MV-4-11 (cell line): ENCODE measurements around the gene SLC4A1.

Source experiments
- DNase-seq: peaks from one replicate; lab custom pipeline; 2025; lab: John Stamatoyannopoulos, UW

The SLC4A1 gene

DNA sequence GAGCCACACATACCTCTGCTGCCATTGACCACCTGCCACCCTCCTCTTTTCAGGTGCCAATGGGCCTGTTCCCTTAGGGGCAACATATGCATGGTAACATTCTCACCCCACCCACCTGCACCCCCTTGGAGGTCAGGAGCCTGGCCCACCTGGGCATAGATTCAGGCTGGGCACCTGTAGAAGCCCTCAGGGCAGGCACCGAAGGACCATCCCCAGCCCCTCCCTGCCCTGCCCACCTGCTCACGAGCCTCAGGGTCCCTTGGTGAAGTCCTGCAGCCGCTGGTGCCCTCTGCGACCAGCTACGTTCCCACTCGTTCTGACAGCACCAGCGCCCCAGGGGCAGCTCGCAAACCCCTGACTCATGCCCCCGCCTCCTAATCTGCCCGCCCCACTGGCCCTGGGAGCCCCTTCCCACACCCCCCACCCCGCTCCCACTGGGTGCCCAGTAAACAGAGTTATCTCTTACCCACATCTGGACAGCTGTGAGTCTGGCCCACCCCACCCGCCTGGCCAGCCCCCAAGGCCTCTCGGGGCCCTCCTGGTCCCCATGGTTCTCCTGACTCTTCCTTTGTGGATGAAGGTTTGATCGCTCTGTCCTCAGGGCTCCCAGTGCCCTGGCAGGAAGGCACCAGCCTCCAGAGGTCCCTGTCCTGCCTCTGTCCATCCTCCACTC is at the start of gene SLC4A1:
Gene SLC4A1 (minus strand): TSS at position 318 of the 673 bp plus-strand sequence. CDS start 5,269 bp downstream, outside the sequence.
- DNase-seq, result no peak

DNA sequence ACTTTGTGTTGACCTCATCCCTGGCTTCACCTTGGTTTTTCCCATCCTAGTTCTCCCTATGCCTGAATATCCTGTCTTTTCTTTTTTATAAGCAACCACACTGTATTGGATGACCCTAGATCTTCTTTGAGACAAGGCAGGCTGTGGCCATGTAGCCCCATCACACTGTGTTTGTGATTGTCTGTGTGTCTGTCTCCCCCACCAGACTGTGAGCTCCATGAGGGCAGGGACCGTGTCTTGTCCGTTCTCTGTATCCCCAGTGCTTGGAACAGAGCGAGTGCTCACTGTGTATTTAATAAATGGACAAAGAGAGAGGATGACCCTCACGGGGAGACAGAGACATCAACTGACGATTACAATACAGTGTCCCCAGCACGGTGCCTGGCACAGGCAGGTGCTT is 49.6 kb upstream of the SLC4A1 start:
- DNase-seq, result no peak

DNA sequence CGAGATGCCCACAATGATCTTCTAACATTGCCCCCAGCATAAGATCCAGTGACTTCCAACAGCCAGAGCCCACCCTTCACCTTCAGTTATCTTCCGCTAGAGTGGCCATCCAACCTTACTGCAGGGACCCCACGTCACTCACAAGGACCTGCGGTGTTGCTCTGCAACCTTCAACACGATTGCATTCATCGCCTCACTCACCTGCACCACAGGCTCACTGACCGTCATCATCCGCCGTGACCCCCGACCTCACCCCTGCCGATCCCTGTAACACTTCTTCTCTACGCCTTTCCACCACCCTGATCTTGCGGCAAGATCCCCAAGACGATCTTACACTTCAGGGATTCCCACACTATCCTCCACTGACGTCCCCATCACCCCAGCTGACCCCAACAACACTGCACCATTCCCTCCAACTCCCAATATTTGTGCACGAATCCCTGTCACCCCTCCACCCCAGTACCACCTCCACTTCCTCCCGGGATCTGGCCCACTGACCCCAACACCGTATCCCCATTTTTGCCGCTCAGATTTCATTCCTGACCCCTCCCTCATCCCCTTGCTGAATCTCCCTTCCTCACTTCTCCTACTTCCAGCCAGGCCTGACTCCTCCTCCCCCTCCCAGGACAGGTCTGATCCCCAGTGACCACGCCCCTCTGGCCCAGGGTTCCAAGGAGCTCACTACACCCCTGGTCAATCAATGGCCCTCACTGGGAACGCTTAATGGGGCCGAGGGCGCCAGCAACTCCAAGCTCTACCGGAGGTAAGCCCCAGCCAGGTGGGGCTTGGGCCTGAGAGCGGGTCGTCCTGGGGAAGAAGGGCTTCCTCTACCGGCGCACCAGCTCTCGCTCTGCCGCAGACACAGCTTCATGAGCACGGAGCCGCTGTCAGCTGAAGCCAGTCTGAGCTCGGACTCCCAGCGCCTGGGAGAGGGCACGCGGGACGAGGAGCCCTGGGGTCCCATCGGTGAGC is 48.1 kb upstream of the SLC4A1 start:
- no peak for DNase-seq

DNA sequence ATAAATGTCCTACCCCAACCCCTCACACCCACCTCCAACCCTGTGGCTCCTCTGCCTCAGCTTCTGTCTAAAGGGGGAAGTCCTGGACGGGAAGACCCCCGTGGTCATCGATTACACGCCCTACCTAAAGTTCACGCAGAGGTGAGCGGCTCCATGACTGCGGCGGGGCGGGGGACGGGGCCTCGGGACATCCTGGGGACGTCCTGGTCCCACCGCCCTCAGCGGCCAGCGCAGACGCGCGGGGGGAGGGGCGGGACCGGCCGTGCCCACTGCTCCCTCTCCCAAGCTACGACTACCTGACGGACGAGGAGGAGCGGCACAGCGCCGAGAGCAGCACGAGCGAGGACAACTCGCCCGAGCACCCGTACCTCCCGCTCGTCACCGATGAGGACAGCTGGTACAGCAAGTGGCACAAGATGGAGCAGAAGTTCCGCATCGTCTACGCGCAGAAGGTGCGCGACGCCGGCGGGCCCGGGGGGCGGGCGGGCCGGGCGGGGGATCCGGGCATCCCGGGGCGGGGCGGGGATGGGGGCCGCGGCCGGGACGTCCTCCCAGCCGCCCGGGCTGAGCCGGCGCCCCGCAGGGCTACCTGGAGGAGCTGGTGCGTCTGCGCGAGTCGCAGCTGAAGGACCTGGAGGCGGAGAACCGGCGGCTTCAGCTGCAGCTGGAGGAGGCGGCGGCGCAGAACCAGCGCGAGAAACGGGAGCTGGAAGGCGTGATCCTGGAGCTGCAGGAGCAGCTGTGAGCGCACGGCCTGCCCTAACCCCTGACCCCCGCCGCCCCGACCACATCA is 47.1 kb upstream of the SLC4A1 start:
- DNase-seq, result no peak

DNA sequence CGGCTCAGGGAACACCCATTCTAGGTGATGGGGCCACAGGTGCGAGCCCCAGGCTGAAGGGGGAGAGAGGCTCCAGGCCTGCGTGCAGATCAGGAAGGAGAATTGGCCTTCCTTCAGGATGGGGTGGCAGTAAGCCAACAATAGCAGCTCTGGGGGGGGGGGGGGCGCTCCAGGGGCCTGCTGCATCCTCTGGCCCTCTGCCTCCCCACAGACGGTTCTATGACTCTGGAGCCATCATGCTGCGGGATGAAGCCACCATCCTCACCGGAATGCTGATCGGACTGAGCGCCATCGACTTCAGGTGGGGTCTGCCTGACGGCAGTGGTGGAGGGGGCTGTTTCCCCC is 46.6 kb upstream of the SLC4A1 start:
- DNase-seq, result no peak

DNA sequence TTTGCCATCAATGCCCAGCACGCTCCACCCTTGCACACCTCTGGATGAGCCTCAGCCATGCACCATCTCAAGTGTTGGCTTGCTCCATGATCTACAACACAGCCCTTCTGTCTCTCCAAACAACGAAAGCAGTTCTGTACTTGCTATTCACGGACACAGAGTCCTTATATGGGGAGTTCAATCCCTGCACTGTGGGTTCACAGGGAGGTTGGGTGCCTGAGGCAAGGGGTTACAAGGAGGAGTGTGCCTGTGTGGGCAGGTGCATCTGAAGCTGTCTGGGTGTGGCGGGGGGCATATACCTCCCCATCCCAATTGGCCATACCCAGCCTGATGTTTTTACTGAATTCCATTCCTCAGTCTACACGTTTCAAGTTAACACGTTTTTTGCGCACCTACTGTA is 46.1 kb upstream of the SLC4A1 start:
- DNase-seq, result no peak

DNA sequence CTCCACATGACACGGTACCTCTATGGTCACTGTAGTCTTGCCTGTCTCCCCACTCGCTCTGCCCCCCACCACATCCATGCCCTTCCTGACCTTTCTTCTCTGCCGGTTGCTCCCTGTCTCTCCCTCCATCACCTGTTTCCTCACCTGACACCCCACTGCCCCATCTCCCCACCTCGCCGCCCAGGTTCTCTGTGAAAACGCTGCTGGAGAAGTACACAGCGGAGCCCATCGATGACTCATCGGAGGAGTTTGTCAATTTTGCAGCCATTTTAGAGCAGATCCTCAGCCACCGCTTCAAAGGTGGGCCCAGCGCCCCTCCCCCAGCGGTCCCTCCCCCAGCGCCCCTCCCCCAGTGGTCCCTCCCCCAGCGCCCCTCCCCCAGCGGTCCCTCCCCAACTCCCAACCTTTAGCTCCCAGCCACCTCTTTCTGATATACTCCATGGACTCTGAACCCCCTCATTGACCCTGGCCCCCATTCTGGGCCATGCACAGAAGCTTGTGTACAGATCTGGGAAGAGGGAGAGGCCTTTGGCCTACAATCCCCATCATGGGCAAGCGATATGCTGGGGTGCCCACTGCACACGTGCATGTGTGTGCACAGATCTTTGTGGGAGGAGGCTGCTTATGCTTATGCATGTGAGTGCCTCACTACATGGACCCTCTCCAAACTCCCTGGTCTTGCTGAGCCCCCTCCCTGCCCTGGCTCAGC is 44.6 kb upstream of the SLC4A1 start:
- no peak for DNase-seq

DNA sequence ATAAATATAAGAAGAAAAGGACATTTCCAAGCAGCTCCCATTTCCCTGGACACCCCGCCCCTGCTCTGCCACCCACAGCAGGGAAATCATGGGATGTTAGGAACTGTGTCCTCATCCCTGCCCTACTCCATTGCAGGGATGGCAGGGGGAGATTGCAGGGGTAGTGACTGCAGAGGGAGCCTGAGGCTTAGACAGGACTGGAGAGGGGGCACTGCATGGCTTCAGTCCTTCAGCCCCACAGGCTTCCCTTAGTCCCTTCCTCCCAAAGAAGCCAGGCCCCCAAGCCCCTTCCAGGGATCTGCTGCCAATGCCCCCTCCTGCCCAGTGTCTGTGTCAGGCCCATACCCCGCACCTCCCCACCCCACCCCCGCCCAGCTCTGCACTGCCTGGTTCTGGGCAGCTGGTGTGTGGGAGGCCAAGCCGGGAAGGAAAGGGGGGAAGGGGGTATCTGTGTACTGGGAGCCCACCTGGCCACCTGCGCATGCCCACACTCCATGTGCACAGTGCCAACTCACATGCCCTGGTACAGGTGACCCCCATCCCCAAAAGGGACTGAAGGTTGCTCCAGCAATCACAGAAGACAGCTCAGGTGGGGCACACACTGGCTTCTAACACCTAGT is 43.7 kb upstream of the SLC4A1 start:
- DNase-seq, result no peak

DNA sequence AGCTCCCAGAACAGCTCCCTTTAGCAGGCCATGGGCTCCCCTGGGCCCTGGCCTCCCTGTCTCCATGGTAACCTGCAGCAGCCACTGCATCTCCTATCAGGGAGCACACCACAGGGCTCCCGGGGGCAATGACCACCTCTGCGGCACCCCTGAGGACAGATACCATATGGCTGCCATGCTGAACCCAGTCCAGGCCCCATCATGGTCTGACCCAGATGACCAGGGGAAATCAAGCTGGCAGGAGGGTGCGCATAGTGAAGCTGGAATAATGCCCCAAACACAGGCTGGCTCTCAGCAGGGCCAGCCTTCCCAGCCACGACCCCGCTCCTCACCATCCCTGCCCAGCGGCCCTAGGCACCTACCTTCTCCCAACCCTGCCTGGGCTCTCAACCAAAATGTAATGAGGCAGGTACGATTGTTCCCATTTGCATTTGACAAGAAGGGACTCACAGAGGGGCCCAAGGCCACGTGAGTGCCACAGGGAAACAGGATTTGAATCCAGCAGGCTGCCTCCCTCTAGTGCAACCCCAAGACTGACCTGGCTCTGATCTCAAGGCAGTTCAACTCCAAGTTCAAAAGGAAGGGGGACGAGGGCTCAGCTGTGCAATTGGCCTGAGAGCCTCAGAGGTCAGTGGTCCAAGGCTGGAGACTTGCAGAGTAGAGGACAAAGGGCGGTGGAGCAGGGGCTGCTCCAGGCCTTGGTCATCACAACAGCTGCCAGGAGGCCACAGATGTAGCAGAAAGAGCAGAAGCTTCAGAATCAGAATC is 42.9 kb upstream of the SLC4A1 start:
- DNase-seq, result no peak

DNA sequence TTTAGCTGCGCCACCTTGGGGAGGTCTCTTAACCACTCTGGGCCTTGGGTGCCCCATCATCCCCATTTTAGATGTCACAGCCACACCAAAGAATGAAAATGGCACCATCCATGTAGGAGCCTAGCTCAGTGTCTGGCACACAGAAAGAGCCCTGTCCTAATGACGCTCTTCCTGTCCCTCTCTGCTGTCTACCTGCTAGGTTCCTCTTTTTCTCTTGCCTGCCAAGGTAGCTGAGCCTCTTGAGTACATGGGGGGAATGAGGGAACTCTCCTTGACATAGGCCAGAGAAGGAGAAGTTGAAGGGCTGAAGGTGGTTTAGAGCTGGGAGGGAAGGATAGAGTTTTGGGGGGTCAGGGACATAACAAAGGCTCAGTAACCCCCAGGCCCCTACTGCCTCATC is 42.3 kb upstream of the SLC4A1 start:
- DNase-seq, result no peak

DNA sequence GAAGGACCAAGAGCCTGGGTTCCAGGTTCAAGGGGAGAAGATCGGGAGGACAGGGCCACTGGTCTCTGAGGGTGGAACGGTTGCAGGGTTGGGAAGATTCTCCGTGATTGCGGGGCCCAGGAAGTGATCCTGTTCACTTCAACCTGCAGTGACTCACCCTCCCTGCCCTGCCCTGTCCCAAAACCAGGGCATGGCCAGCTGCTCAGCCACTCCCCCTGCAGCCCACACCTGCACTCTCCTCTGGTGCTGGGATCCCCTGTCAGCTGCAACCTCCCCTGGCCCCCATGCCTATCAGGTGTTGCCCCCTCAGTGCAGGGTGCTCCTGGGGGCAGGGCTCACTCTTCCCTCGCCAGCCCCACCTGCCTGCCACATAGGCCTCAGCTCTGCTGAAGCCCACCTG is 41.5 kb upstream of the SLC4A1 start:
- DNase-seq, result no peak

DNA sequence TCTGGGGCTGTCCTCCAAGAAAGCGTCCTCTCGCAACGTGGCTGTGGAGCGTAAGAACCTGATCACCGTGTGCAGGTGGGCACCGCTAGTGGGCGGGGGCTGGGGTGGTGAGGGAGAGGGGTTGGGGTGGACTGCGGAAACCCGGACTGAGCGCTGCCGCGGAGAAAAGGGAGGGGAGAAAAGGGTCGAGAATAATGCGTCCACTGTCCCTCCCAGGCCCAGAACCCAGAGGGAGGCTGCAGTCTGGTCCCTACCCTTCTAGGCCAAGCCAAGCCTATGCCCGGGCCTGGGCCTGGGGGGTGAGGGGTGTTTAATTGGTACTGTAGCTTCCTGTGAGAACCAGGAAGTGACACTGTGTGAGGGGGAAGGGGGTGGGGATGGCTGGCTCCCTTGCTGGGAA is 40.9 kb upstream of the SLC4A1 start:
- no peak for DNase-seq

DNA sequence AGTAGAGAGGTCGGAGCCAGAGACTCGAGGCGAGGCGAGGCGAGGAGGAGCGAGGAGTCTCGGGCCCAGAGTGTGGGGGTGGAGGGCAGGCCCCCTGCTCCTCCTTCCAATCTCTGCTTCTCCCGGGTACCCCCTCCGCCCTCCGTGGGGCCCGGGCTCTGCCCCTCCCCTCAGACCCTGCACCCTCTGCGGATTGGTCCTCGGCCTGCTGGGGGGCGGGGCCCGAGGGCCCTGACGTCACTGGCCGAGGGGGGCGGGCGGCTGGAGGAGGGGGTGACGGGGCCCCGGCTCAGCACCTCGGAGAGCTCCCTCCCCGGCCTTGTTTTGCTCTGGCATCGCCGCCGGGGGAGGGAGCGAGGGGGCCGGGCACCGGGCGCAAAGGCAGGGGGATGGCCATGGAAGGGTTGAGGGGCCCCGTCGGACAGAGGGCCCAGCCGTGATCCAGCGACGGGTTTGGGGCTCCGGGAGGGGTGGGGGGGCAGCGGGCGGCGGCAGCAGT is 40.4 kb upstream of the SLC4A1 start, which contains the start of gene RUNDC3A:
Gene RUNDC3A (plus strand): TSS at position 282 of the 499 bp plus-strand sequence. CDS start 232 bp downstream, outside the sequence.
- peak; percentile 48 for DNase-seq

DNA sequence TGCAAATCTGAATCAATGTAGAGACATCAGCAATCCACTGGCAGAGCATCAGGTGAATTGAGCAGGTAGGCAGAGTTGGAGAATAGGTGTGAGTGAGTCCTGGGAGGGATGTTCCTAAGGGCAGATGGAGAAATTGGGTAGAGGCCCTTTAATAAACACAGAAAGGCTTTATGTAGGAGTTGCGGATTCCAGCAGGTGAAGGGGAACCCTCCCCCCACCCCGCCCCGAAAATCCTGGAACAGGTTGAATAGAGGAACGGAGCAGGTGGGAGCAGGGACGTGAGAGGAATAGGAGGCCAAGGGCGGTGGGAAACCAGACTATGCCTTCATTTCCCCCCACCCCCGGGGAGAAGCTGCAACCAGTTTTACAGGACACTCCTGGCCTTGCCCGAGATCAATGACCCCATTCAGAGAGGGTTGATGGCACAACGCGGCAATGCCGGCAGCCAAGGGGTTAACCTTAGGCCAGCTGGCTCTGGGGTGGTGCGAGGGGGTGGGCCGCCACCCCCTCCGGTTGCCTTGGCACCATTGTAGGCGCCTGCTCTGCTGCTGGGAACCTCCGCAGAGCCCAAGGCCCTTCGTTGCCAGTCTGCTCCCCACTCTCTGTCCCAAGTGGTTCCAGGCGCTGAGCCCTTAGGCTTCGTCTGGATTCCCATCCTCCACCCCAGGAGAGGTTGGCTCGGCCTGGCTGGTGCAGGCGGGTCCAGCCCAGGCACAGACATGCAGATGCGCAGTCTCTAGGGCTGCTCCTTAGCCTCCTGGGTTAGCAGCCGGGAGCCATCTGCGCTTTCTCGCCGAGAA is 39.7 kb upstream of the SLC4A1 start:
- no peak for DNase-seq

DNA sequence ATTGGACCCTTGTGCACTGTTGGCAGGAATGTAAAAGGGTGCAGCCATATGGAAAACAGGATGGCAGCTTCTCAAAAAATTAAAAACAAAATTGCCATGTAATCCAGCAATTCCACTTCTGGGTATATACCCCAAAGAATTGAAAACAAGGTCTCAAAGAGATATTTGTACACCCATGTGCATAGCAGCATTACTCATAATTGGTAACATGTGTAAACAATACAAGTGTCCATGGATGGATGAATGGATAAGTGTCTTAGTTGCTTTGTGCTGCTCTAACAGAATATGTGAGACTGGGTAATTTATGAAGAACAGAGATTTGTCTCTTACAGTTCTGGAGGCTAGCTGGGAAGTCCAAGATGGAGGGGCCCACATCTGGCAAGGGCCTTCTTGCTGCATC is 36.7 kb upstream of the SLC4A1 start:
- DNase-seq, result no peak

DNA sequence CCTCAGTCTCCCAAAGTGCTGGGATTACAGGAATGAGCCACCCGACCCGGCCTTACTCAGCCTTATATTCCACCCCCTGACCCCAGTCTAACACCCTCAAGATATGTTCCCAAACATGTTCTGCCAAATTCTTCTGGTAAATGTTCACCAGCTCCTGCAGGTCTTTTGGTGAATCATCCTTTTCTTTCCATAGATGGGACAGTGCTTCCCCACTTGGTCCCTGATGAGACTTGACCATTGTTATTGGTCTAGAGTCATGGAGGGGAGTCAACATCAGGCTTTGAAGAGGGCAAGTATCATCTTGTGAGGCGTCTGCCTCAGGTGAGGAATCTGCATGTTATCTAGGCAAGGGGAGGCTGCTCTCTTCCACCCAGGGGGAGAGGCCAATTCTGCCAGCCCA is 30.0 kb upstream of the SLC4A1 start:
- DNase-seq, result no peak

DNA sequence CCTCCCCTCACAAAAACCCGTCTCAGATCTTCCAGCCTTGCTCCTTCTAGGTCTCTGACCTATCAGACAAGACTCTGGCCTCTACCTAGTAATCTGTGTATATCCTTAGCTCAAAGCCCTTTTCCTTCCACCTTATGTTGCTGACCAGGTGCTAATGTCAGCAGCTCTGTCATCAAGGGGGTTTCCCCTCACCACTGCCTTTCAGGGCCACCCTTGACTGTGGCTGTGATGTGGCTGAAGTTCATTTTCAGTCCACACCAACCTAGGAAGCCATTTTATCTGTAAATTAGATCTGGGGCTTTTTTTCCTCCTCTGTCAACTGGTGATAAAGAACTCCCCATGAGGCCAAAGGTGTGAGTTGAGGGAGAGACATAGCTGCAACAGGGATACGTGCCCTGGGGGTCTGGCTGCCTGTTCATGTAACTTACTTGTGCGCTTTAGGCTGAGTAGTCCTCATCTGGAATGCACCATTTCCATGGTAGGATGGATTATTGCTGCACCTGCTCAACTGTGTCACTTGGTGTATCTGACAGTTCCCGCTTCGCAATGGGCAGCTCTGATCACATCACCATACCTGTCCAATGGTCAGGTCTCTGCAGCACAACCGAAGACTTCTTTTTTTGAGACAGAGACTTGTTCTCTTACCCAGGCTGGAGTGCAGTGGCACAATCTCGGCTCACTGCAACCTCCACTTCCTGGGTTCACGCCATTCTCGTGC is 25.7 kb upstream of the SLC4A1 start:
- no peak for DNase-seq

DNA sequence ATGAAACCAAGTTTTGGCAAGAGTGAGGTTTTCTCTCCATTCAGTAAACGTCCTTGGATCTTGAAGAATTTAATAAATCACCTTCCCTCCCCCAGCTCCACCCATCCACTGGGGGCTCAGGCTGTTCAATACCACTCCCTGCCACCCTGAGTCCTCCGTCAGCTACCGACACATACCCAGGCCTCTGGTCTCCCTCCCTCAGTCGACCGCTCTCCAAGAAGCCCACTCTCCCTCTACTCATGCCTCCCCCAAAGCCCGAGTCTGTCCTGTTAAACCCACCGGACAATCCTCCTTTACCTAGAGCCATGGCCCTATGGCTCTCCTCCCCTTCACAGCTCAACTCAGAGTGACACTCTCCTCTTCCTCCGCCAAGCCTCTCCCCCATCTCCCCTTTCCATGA is 19.7 kb upstream of the SLC4A1 start:
- no peak for DNase-seq

DNA sequence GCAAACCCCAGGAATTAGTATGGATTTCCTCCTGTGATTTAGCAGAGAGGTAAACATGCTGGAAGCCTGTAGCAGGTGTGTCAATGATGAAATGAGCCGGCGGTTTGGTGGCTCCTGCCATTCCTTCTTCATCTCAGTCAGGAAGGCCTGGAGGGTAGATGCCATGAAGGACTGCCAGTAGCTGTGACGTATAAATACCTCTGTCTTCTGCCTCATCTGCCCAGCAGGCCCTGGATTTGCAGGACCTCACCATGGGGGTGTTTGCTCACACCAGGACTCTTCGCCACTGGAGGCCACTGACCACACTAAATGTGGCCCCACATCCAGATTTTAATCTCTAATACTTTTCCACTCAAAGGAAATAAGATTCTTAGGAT is 16.1 kb upstream of the SLC4A1 start:
- DNase-seq, result no peak
